DMS153 treated with DMSO at 0.1 percent for 48 hours (cell line): Measurements from ENCODE around the gene MBNL3.

Source experiments
- DNase-seq: peaks from one replicate; lab custom pipeline; 2025; ENCODE audit not compliant: unreplicated experiment; lab: John Stamatoyannopoulos, UW

The MBNL3 gene

GRCh38 chrX:132488819-132489577 lies at the start of gene MBNL3:
Gene MBNL3, minus strand, starts transcription at chrX:132489038. Its CDS starts 49,427 bp downstream, at chrX:132439611.
- DNase-seq = peak; percentile 71

GRCh38 chrX:132533409-132533808 lies 44.6 kb upstream of the MBNL3 start:
- DNase-seq = no peak

GRCh38 chrX:132532913-132533312 lies 44.1 kb upstream of the MBNL3 start:
- no peak for DNase-seq

- no peak for DNase-seq
Observed at GRCh38 chrX:132532097-132532496, 43.3 kb upstream of the MBNL3 start.

GRCh38 chrX:132520792-132521191 lies 32.0 kb upstream of the MBNL3 start:
- no peak for DNase-seq

GRCh38 chrX:132520213-132520612 lies 31.4 kb upstream of the MBNL3 start:
- no peak for DNase-seq

GRCh38 chrX:132518401-132518800 lies 29.6 kb upstream of the MBNL3 start:
- DNase-seq = no peak

- DNase-seq = no peak
Observed at GRCh38 chrX:132508834-132509233, 20.0 kb upstream of the MBNL3 start.

GRCh38 chrX:132505116-132505515 lies 16.3 kb upstream of the MBNL3 start:
- DNase-seq = no peak

- DNase-seq = no peak
Observed at GRCh38 chrX:132504417-132504816, 15.6 kb upstream of the MBNL3 start.

GRCh38 chrX:132501606-132502005 lies 12.8 kb upstream of the MBNL3 start:
- no peak for DNase-seq

GRCh38 chrX:132497432-132497831 lies 8.6 kb upstream of the MBNL3 start:
- no peak for DNase-seq

- no peak for DNase-seq
Observed at GRCh38 chrX:132493095-132493494, 4.3 kb upstream of the MBNL3 start.

GRCh38 chrX:132491191-132491590 lies 2.4 kb upstream of the MBNL3 start:
- DNase-seq = peak; percentile 38

GRCh38 chrX:132489578-132490419 lies 961 bp upstream of the MBNL3 start:
- DNase-seq = peak; percentile 85

- DNase-seq = peak; percentile 37
Observed at GRCh38 chrX:132488180-132488705, 595 bp downstream of the MBNL3 start.

GRCh38 chrX:132486599-132487178 lies 2.1 kb downstream of the MBNL3 start:
- no peak for DNase-seq

- DNase-seq = no peak
Observed at GRCh38 chrX:132483951-132484350, 4.9 kb downstream of the MBNL3 start.

GRCh38 chrX:132483488-132483887 lies 5.3 kb downstream of the MBNL3 start:
- DNase-seq = peak; percentile 36

GRCh38 chrX:132482632-132483031 lies 6.2 kb downstream of the MBNL3 start:
- DNase-seq = peak; percentile 30

- no peak for DNase-seq
Observed at GRCh38 chrX:132481449-132481848, 7.4 kb downstream of the MBNL3 start.
